GM12873 (cell line): ENCODE data around the gene FARS2.

Experiments used
- CTCF ChIP-seq: IDR thresholded peaks from 2 replicates; pipeline ENCODE4 v1.5.1; 2012; ENCODE audit warnings: low read depth, mild to moderate bottlenecking, moderate library complexity, low read length, control low read depth; ENCODE audit not compliant: insufficient read depth; ENCODE audit errors: missing control alignments

FARS2 gene

GRCh38 chr6:5667737-5668136, 406.4 kb downstream of the FARS2 start:
- TF ChIP-seq CTCF, result no peak

- no peak for TF ChIP-seq CTCF
These were observed 409.1 kb downstream of the FARS2 start for GRCh38 chr6:5670381-5670780.

GRCh38 chr6:5670811-5671561, 409.7 kb downstream of the FARS2 start:
- TF ChIP-seq CTCF, result no peak

GRCh38 chr6:5671601-5672559, 410.6 kb downstream of the FARS2 start:
- no peak for TF ChIP-seq CTCF

GRCh38 chr6:5672581-5673011, 411.3 kb downstream of the FARS2 start:
- TF ChIP-seq CTCF, result no peak

- no peak for TF ChIP-seq CTCF
These were observed 411.9 kb downstream of the FARS2 start for GRCh38 chr6:5673019-5673790.
